Endothelial cell of umbilical vein (primary cell): ENCODE results near the gene SNX10.

ENCODE experiments used
- EZH2 ChIP-seq: IDR thresholded peaks from 2 replicates; pipeline ENCODE4 v1.6.1; 2012; ENCODE audit warnings: borderline replicate concordance, low read depth, mild to moderate bottlenecking, moderate library complexity, low read length, inconsistent platforms; ENCODE audit not compliant: severe bottlenecking
- TF ChIP-seq, protein P1 (sequence below), 2 donors: IDR thresholded peaks; 1 replicate in 1 of 2; 2 replicates in 1 of 2; pipeline ENCODE4 v1.5.1; 2011; ENCODE audit warnings: low read length in 2 of 2, mild to moderate bottlenecking in 2 of 2, moderate library complexity in 2 of 2, control low read depth in 1 of 2, inconsistent platforms in 1 of 2, low read depth in 1 of 2; ENCODE audit not compliant: insufficient read depth in 1 of 2; ENCODE audit errors: extremely low read depth in 1 of 2

DNA sequence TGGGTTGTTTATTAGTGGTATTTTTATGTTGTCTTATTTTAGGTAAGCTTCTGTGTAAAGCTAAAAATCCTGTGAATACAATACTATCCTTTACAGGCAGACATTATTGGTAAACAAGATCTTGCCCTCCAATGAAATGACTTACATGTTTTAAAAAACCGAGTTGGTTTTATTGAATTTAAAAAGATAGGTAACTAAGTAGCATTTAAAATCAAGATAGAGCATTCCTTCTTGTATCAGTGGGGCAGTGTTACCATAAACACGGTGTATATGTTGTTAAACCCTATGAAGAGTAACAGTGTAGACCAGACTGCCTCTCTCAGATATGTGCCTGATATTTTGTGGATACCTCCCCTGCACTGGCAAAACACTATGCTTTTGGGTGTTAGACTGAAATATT is 81.0 kb downstream of the SNX10 start:
- TF ChIP-seq, protein P1, sequence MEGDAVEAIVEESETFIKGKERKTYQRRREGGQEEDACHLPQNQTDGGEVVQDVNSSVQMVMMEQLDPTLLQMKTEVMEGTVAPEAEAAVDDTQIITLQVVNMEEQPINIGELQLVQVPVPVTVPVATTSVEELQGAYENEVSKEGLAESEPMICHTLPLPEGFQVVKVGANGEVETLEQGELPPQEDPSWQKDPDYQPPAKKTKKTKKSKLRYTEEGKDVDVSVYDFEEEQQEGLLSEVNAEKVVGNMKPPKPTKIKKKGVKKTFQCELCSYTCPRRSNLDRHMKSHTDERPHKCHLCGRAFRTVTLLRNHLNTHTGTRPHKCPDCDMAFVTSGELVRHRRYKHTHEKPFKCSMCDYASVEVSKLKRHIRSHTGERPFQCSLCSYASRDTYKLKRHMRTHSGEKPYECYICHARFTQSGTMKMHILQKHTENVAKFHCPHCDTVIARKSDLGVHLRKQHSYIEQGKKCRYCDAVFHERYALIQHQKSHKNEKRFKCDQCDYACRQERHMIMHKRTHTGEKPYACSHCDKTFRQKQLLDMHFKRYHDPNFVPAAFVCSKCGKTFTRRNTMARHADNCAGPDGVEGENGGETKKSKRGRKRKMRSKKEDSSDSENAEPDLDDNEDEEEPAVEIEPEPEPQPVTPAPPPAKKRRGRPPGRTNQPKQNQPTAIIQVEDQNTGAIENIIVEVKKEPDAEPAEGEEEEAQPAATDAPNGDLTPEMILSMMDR (IDR thresholded peaks at IDR 0.05; ENCODE audit: extremely low read depth in 1 of 2, insufficient read depth in 1 of 2, low read depth in 1 of 2, low read length in 2 of 2): no peak
- TF ChIP-seq EZH2: no peak
